LNCAP (cell line): ENCODE results near the gene TRIO.

Experiments
- CTCF ChIP-seq: fragments of 450-650 bp; IDR thresholded peaks from 2 replicates; pipeline ENCODE4 v1.5.1; 2017; ENCODE audit warnings: mild to moderate bottlenecking

The TRIO gene

GRCh38 chr5:14306329-14306815, 163.2 kb downstream of the TRIO start:
- TF ChIP-seq CTCF = no peak

- no peak for TF ChIP-seq CTCF
Measured at GRCh38 chr5:14308384-14309154, 165.4 kb downstream of the TRIO start.

GRCh38 chr5:14309199-14309598, 166.1 kb downstream of the TRIO start:
- no peak for TF ChIP-seq CTCF

- TF ChIP-seq CTCF = no peak
Measured at GRCh38 chr5:14309878-14310531, 166.9 kb downstream of the TRIO start.

GRCh38 chr5:14310901-14311300, 167.8 kb downstream of the TRIO start:
- no peak for TF ChIP-seq CTCF

- TF ChIP-seq CTCF = no peak
Measured at GRCh38 chr5:14313986-14314690, 171.0 kb downstream of the TRIO start.

GRCh38 chr5:14316471-14316870, 173.3 kb downstream of the TRIO start:
- no peak for TF ChIP-seq CTCF
